ENCODE measurements around the gene AVEN.

Gene AVEN

GRCh38 chr15:34070003-34070402 is 31.0 kb upstream of the AVEN start:
- in situ Hi-C loops (cut with MboI; ENCODE audit: low pct_unique_long_range_greater_than_20kb, low sequenced_read_pairs, unreplicated experiment), result loop anchor here (25.0 kb wide), 1 partner anchor 842 kb away; no protein-coding TSS in a partner anchor
- TF ChIP-seq CTCF (IDR thresholded peaks at IDR 0.05; ENCODE audit: extremely low read depth, insufficient read depth, missing control alignments), result no peak

GRCh38 chr15:34065941-34066340 is 26.9 kb upstream of the AVEN start:
- no peak for TF ChIP-seq CTCF (IDR thresholded peaks at IDR 0.05; ENCODE audit: extremely low read depth, insufficient read depth, missing control alignments)
- no peak for DNase-seq (ENCODE audit: low spot score)
- in situ Hi-C loops (cut with MboI; ENCODE audit: low pct_unique_long_range_greater_than_20kb, low sequenced_read_pairs, unreplicated experiment), result loop anchor here (25.0 kb wide), 1 partner anchor 846 kb away; no protein-coding TSS in a partner anchor

More at GRCh38 chr15:34070003-34070402, 31.0 kb upstream of the AVEN start:
- no peak for DNase-seq (ENCODE audit: low spot score)

GRCh38 chr15:34065261-34065660 is 26.3 kb upstream of the AVEN start:
- in situ Hi-C loops (cut with MboI; ENCODE audit: low pct_unique_long_range_greater_than_20kb, low sequenced_read_pairs, unreplicated experiment), result loop anchor here (25.0 kb wide), 1 partner anchor 847 kb away; no protein-coding TSS in a partner anchor
- no peak for DNase-seq (ENCODE audit: low spot score)
- TF ChIP-seq CTCF (IDR thresholded peaks at IDR 0.05; ENCODE audit: extremely low read depth, insufficient read depth, missing control alignments), result no peak

GRCh38 chr15:34064438-34064837 is 25.4 kb upstream of the AVEN start:
- in situ Hi-C loops (cut with MboI; ENCODE audit: low pct_unique_long_range_greater_than_20kb, low sequenced_read_pairs, unreplicated experiment), result loop anchor here (25.0 kb wide), 1 partner anchor 848 kb away; no protein-coding TSS in a partner anchor
- no peak for TF ChIP-seq CTCF (IDR thresholded peaks at IDR 0.05; ENCODE audit: extremely low read depth, insufficient read depth, missing control alignments)
- no peak for DNase-seq (ENCODE audit: low spot score)

- no peak for TF ChIP-seq CTCF (IDR thresholded peaks at IDR 0.05; ENCODE audit: extremely low read depth, insufficient read depth, missing control alignments)
- in situ Hi-C loops (cut with MboI; ENCODE audit: low pct_unique_long_range_greater_than_20kb, low sequenced_read_pairs, unreplicated experiment), result loop anchor here (10.0 to 25.0 kb wide), 2 partner anchors 155 to 852 kb away; partner anchors contain the start of gene KATNBL1
- DNase-seq (ENCODE audit: low spot score), result no peak
Observed at GRCh38 chr15:34059946-34060345, 20.9 kb upstream of the AVEN start.

GRCh38 chr15:34059476-34059875 is 20.5 kb upstream of the AVEN start:
- no peak for DNase-seq (ENCODE audit: low spot score)
- TF ChIP-seq CTCF (IDR thresholded peaks at IDR 0.05; ENCODE audit: extremely low read depth, insufficient read depth, missing control alignments), result no peak
- in situ Hi-C loops (cut with MboI; ENCODE audit: low pct_unique_long_range_greater_than_20kb, low sequenced_read_pairs, unreplicated experiment), result loop anchor here (10.0 to 25.0 kb wide), 2 partner anchors 155 to 853 kb away; partner anchors contain the start of gene KATNBL1

Data from GM13977 (cell line).